Measurements from ENCODE around the gene GTF2IRD1. TPM values are rescaled to one million over a fixed set of nuclear protein-coding genes. Genes with fewer than 3 reads are reported as not detected.

Gene GTF2IRD1
- total RNA-seq, 1 donor from 2014 or later, result 7.5 TPM

GRCh38 chr7:74464931-74465886 lies 11.5 kb downstream of the GTF2IRD1 start:
- no peaks in the 10 kb centered on the region for H3K36me3 ChIP-seq
- H3K27ac ChIP-seq, result no peak overlapping the region
- intact Hi-C loops (cut with DNase I), result no loop called here
- no peaks in the 10 kb centered on the region for H3K27me3 ChIP-seq
- no peak overlapping the region for H3K4me3 ChIP-seq
- H3K4me1 ChIP-seq, result no peaks in the 10 kb centered on the region
- no peaks in the 10 kb centered on the region for H3K9me3 ChIP-seq
- no peak for DNase-seq (ENCODE audit: low spot score in 2 of 2)
- TF ChIP-seq CTCF (IDR thresholded peaks at IDR 0.05), result no peak

GRCh38 chr7:74466196-74466813 lies 12.6 kb downstream of the GTF2IRD1 start:
- H3K27ac ChIP-seq, result no peak overlapping the region
- intact Hi-C loops (cut with DNase I), result no loop called here
- no peak for DNase-seq (ENCODE audit: low spot score in 2 of 2)
- H3K9me3 ChIP-seq, result no peaks in the 10 kb centered on the region
- no peaks in the 10 kb centered on the region for H3K27me3 ChIP-seq
- H3K4me3 ChIP-seq, result no peak overlapping the region
- no peaks in the 10 kb centered on the region for H3K4me1 ChIP-seq
- H3K36me3 ChIP-seq, result no peaks in the 10 kb centered on the region
- TF ChIP-seq CTCF (IDR thresholded peaks at IDR 0.05), result no peak

GRCh38 chr7:74467876-74468275 lies 14.2 kb downstream of the GTF2IRD1 start:
- Histone ChIP-seq H3K27ac (no peak overlapping the region), H3K36me3 (no peaks in the 10 kb centered on the region), H3K4me3 (no peak overlapping the region), H3K4me1 (no peaks in the 10 kb centered on the region), H3K27me3 (no peaks in the 10 kb centered on the region), H3K9me3 (no peaks in the 10 kb centered on the region)
- intact Hi-C loops (cut with DNase I), result no loop called here
- TF ChIP-seq CTCF (IDR thresholded peaks at IDR 0.05), result no peak
- DNase-seq (ENCODE audit: low spot score in 2 of 2), result no peak

GRCh38 chr7:74470504-74470903 lies 16.8 kb downstream of the GTF2IRD1 start:
- H3K36me3 ChIP-seq, result no peaks in the 10 kb centered on the region
- TF ChIP-seq CTCF (IDR thresholded peaks at IDR 0.05), result no peak
- no peak overlapping the region for H3K4me3 ChIP-seq
- no peak for DNase-seq (ENCODE audit: low spot score in 2 of 2)
- intact Hi-C loops (cut with DNase I), result no loop called here
- H3K4me1 ChIP-seq, result no peaks in the 10 kb centered on the region
- H3K9me3 ChIP-seq, result no peaks in the 10 kb centered on the region
- no peak overlapping the region for H3K27ac ChIP-seq
- no peaks in the 10 kb centered on the region for H3K27me3 ChIP-seq

GRCh38 chr7:74473116-74473515 lies 19.4 kb downstream of the GTF2IRD1 start:
- no peak for DNase-seq (ENCODE audit: low spot score in 2 of 2)
- Histone ChIP-seq H3K4me1 (peaks cover 6 to 9% of the 10 kb centered on the region in 2 donors), H3K4me3 (no peak overlapping the region), H3K9me3 (no peaks in the 10 kb centered on the region), H3K36me3 (no peaks in the 10 kb centered on the region), H3K27ac (no peak overlapping the region), H3K27me3 (no peaks in the 10 kb centered on the region)
- intact Hi-C loops (cut with DNase I), result no loop called here
- no peak for TF ChIP-seq CTCF (IDR thresholded peaks at IDR 0.05)
